ENCODE data around the gene CYP2A7. TPM values are rescaled to one million over a fixed set of nuclear protein-coding genes. Genes with fewer than 3 reads are reported as not detected.
"Not testable (repeated sequence)": the region's sequence is repeated elsewhere in the genome, so short reads cannot be mapped to it uniquely, and the experiment has no call there.

The CYP2A7 gene
- total RNA-seq (not detected in 2 replicates), polyA plus RNA-seq (not detected in 2 replicates), polyA minus RNA-seq (not detected in 2 replicates)
- not detected for total RNA-seq (2013)

GRCh38 chr19:40882062-40882461, at the start of gene CYP2A7:
TSS of gene CYP2A7 (minus strand) at chr19:40882231. CDS start at chr19:40882210, 21 bp downstream.
- H3K4me2 ChIP-seq (replicated peaks; ENCODE audit: low read depth, low read length, poor library complexity, severe bottlenecking); H3K79me2 ChIP-seq (ENCODE audit: control insufficient read depth, insufficient read depth, low read length); H3K27ac Mint-ChIP-seq; H3K9ac ChIP-seq (ENCODE audit: low read length); H2AFZ ChIP-seq (ENCODE audit: insufficient read depth, low read depth, low read length, poor library complexity, severe bottlenecking); H3K27ac ChIP-seq (ENCODE audit: low read length in 2 of 2); CTCF ChIA-PET; H3K4me3 Mint-ChIP-seq; H3K4me1 ChIP-seq (ENCODE audit: control insufficient read depth in 2 of 2, insufficient read depth in 2 of 2, low read length in 2 of 2); H3K27me3 ChIP-seq (replicated peaks in 1 of 4; ENCODE audit: control extremely low read depth in 1 of 4, control insufficient read depth in 3 of 4, insufficient read depth in 4 of 4, low read length in 3 of 4); ATAC-seq (ENCODE audit: low read depth); H3K9me3 ChIP-seq (ENCODE audit: control extremely low read depth in 1 of 3, control insufficient read depth in 2 of 3, insufficient read depth in 1 of 3, low read length in 2 of 3); H4K20me1 ChIP-seq (ENCODE audit: control insufficient read depth, insufficient read depth, low read length, poor library complexity, severe bottlenecking); H3K9me3 Mint-ChIP-seq (ENCODE audit: insufficient read depth); H3K4me1 Mint-ChIP-seq; H3K4me3 ChIP-seq (ENCODE audit: control extremely low read depth in 1 of 5, extremely low read depth in 1 of 5, insufficient read depth in 1 of 5, low read depth in 2 of 5, low read length in 4 of 5); H3K36me3 ChIP-seq (replicated peaks in 1 of 2; ENCODE audit: control extremely low read depth in 1 of 2, control insufficient read depth in 1 of 2, extremely low read depth in 1 of 2, insufficient read depth in 2 of 2, low read length in 1 of 2); intact Hi-C loops (cut with micrococcal nuclease): not testable (repeated sequence)
- POLR2A ChIA-PET: interaction anchor here (0.6 kb wide), 1 partner anchor 1788 kb away, joined by 10 read pairs; no protein-coding TSS in a partner anchor
- 100% methylated on average over 1 of the region's 3 CpGs for WGBS (ENCODE audit: insufficient coverage)
- H3K27me3 Mint-ChIP-seq: peaks cover 28% of the 10 kb centered on the region
- DNase-seq: peak; percentile 2

- H3K36me3 ChIP-seq (replicated peaks in 1 of 2; ENCODE audit: control extremely low read depth in 1 of 2, control insufficient read depth in 1 of 2, extremely low read depth in 1 of 2, insufficient read depth in 2 of 2, low read length in 1 of 2); H3K27ac Mint-ChIP-seq; H3K9ac ChIP-seq (ENCODE audit: low read length); ATAC-seq (ENCODE audit: low read depth); POLR2A ChIA-PET; H3K9me3 ChIP-seq (ENCODE audit: control extremely low read depth in 1 of 3, control insufficient read depth in 2 of 3, insufficient read depth in 1 of 3, low read length in 2 of 3); H3K4me3 ChIP-seq (ENCODE audit: control extremely low read depth in 1 of 5, extremely low read depth in 1 of 5, insufficient read depth in 1 of 5, low read depth in 2 of 5, low read length in 4 of 5); H3K4me2 ChIP-seq (replicated peaks; ENCODE audit: low read depth, low read length, poor library complexity, severe bottlenecking); H3K27ac ChIP-seq (ENCODE audit: low read length in 2 of 2); DNase-seq; H3K4me1 Mint-ChIP-seq; intact Hi-C loops (cut with micrococcal nuclease); H4K20me1 ChIP-seq (ENCODE audit: control insufficient read depth, insufficient read depth, low read length, poor library complexity, severe bottlenecking); H2AFZ ChIP-seq (ENCODE audit: insufficient read depth, low read depth, low read length, poor library complexity, severe bottlenecking); H3K4me3 Mint-ChIP-seq; H3K79me2 ChIP-seq (ENCODE audit: control insufficient read depth, insufficient read depth, low read length); H3K9me3 Mint-ChIP-seq (ENCODE audit: insufficient read depth); H3K4me1 ChIP-seq (ENCODE audit: control insufficient read depth in 2 of 2, insufficient read depth in 2 of 2, low read length in 2 of 2); CTCF ChIA-PET: not testable (repeated sequence)
- H3K27me3 ChIP-seq (replicated peaks in 1 of 4; ENCODE audit: control extremely low read depth in 1 of 4, control insufficient read depth in 3 of 4, insufficient read depth in 4 of 4, low read length in 3 of 4): peaks cover 0 to 15% (median 0%) of the 10 kb centered on the region in 4 experiments
- WGBS (ENCODE audit: insufficient coverage): 88% methylated on average over 1 of the region's 2 CpGs
- H3K27me3 Mint-ChIP-seq: peaks cover 54% of the 10 kb centered on the region
Observed at GRCh38 chr19:40930799-40931198, 48.8 kb upstream of the CYP2A7 start.

DNA sequence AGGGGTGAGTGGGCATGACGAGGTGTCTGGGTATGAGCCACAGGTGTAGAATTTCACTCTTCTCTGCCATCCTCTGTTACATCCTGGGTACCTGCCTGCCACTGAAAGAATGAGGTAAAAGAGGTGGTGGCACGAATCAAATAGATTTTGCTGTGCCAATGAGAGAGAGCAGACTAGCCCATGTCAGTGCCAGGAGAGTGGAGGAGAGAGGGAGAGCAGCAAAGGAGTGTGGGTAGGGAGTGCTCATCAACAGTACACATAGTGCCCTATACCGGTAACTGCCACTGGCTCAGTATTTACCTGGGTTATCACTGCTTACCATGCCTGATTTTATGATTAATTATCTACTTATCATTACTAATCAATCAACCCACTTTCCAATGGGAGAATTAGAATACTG, 47.9 kb upstream of the CYP2A7 start:
- H3K4me1 ChIP-seq (ENCODE audit: control insufficient read depth in 2 of 2, insufficient read depth in 2 of 2, low read length in 2 of 2); ATAC-seq (ENCODE audit: low read depth); H2AFZ ChIP-seq (ENCODE audit: insufficient read depth, low read depth, low read length, poor library complexity, severe bottlenecking); H3K79me2 ChIP-seq (ENCODE audit: control insufficient read depth, insufficient read depth, low read length); CTCF ChIA-PET; POLR2A ChIA-PET; H4K20me1 ChIP-seq (ENCODE audit: control insufficient read depth, insufficient read depth, low read length, poor library complexity, severe bottlenecking); intact Hi-C loops (cut with micrococcal nuclease); H3K4me3 ChIP-seq (ENCODE audit: control extremely low read depth in 1 of 5, extremely low read depth in 1 of 5, insufficient read depth in 1 of 5, low read depth in 2 of 5, low read length in 4 of 5); H3K4me3 Mint-ChIP-seq; H3K9ac ChIP-seq (ENCODE audit: low read length); H3K9me3 Mint-ChIP-seq (ENCODE audit: insufficient read depth); H3K4me2 ChIP-seq (replicated peaks; ENCODE audit: low read depth, low read length, poor library complexity, severe bottlenecking); H3K27ac ChIP-seq (ENCODE audit: low read length in 2 of 2); H3K4me1 Mint-ChIP-seq; H3K36me3 ChIP-seq (replicated peaks in 1 of 2; ENCODE audit: control extremely low read depth in 1 of 2, control insufficient read depth in 1 of 2, extremely low read depth in 1 of 2, insufficient read depth in 2 of 2, low read length in 1 of 2); H3K27ac Mint-ChIP-seq; H3K9me3 ChIP-seq (ENCODE audit: control extremely low read depth in 1 of 3, control insufficient read depth in 2 of 3, insufficient read depth in 1 of 3, low read length in 2 of 3); DNase-seq: not testable (repeated sequence)
- no CpG with 5 or more reads among the region's 3 CpGs for WGBS (ENCODE audit: insufficient coverage)
- H3K27me3 ChIP-seq (replicated peaks in 1 of 4; ENCODE audit: control extremely low read depth in 1 of 4, control insufficient read depth in 3 of 4, insufficient read depth in 4 of 4, low read length in 3 of 4): peaks cover 0 to 15% (median 0%) of the 10 kb centered on the region in 4 experiments
- H3K27me3 Mint-ChIP-seq: peaks cover 54% of the 10 kb centered on the region
